Heart left ventricle (tissue), 16 donors: ENCODE data around the gene SULF2. TPM values are rescaled to one million over a fixed set of nuclear protein-coding genes. Genes with fewer than 3 reads are reported as not detected.

Experiments used
- ATAC-seq, 4 donors: fragments of 200-7000 bp; cut with Tn5 transposase; one replicate each; pipeline ENCODE4 v1.9.1; 2020 to 2022; ENCODE audit warnings: moderate library complexity in 4 of 4, mild to moderate bottlenecking in 3 of 4, moderate number of reproducible peaks in 1 of 4
- DNase-seq, 5 donors: peaks; one replicate each; pipeline ENCODE4 v3.0.0-alpha.2; 2020
- H3K27ac ChIP-seq, 12 donors: fragments of 200-600 bp; sonication (generic) in 4 of 12; one replicate each; pipeline versions ENCODE4 v1.5.0 to v1.8.0; 2016 to 2022; ENCODE audit warnings: mild to moderate bottlenecking in 2 of 12
- H3K27me3 ChIP-seq, 9 donors: fragments of 200-600 bp; sonication (generic) in 2 of 9; one replicate each; pipeline versions ENCODE4 v1.5.1 to v1.8.0; 2016 to 2022; ENCODE audit warnings: mild to moderate bottlenecking in 3 of 9
- H3K36me3 ChIP-seq, 9 donors: fragments of 200-600 bp; sonication (generic) in 2 of 9; one replicate each; pipeline versions ENCODE4 v1.5.0 to v1.8.0; 2018 to 2022; ENCODE audit warnings: mild to moderate bottlenecking in 2 of 9
- H3K4me1 ChIP-seq, 12 donors: fragments of 200-600 bp; sonication (generic) in 4 of 12; one replicate each; pipeline versions ENCODE4 v1.5.0 to v1.8.0; 2016 to 2022; ENCODE audit warnings: mild to moderate bottlenecking in 3 of 12
- H3K4me3 ChIP-seq, 12 donors: fragments of 200-600 bp; sonication (generic) in 4 of 12; one replicate each; pipeline versions ENCODE4 v1.5.0 to v1.8.0; 2017 to 2022; ENCODE audit warnings: mild to moderate bottlenecking in 9 of 12, moderate library complexity in 4 of 12
- H3K9me3 ChIP-seq, 12 donors: fragments of 200-600 bp; sonication (generic) in 4 of 12; one replicate each; pipeline versions ENCODE4 v1.5.0 to v1.8.0; 2016 to 2022; ENCODE audit warnings: mild to moderate bottlenecking in 1 of 12
- CTCF ChIP-seq, 12 donors: fragments of 200-600 bp; sonication (generic) in 4 of 12; IDR thresholded peaks; one replicate each; pipeline versions ENCODE4 v1.5.0 to v1.8.0; 2018 to 2022; ENCODE audit warnings: antibody characterized with exemption in 12 of 12, mild to moderate bottlenecking in 5 of 12
- POLR2A ChIP-seq, 2 donors: fragments of 450-650 bp; IDR thresholded peaks; one replicate each; pipeline ENCODE4 v1.6.1; 2017; ENCODE audit warnings: antibody characterized with exemption in 2 of 2, mild to moderate bottlenecking in 2 of 2, moderate library complexity in 2 of 2
- WGBS, 4 donors: extraction: QIAGEN DNeasy Blood & Tissue Kit in 2 of 4; methylation state at CpG; one replicate each; pipeline versions ENCODE4 v1.1.5 to v1.1.7; 2013 to 2018; 5-methylcytosine and 5-hydroxymethylcytosine counted together
- intact Hi-C, 10 donors: fragments of 100-400 bp; cut with DNase I; formaldehyde crosslinking; loops; one replicate each; pipeline versions ENCODE4 v1.11.1 to v1.14.2; 2022
- polyA plus RNA-seq, 2 donors: library from polyadenylated mRNA; stranded (reverse); fragments of 200-250 nt; gene quantifications; one replicate each; pipeline ENCODE4 v1.2.3, GENCODE V29; 2013
- total RNA-seq, 9 donors: library from RNA; depleted of rRNA in 2 of 9; stranded (reverse); fragments of >200 nt in 2 of 9; fragmentation: NEBNext Ultra II Directional in 3 of 9; extraction: Animal tissue kit (Norgen Biotek cat#: 25700) in 3 of 9; gene quantifications; one replicate each; pipeline versions ENCODE4 v1.1.0 to v1.2.4, GENCODE V29; 2016 to 2023
- donor health status: ischemic (EF 13 %, LVEDD 7.1; RV severe dilation, severe dysfunction).
- donor health status: healthy with polysubstance abuse.
- donor health status: DM: no; HTN: yes; CAD: no.
- donor health status: DM: no; HTN: no; CAD: no.
- donor health status: ischemic (EF 25% LVEDD 6.9; RV normal size, moderate dysfunction).
- donor health status: ischemic (EF 25% LVEDD 5.7; RV mildly dilated, moderate dysfunction).
- donor health status: healthy.
- donor health status: DM: yes; HTN: yes; CAD: no.
- donor health status: ischemic (EF 35%, LVEDD 5.7; RV mildly dilated, moderate dysfunction).
- donor health status: nonischemic (EF 11% LVEDD 7.7; RV severe dilation, severe dysfunction).
- donor health status: DM: yes; HTN: yes; CAD: no.
- donor health status: PGD.
- donor health status: ischemic (EF 29% LVEDD 5.4; RV normal size, mild dysfunction).
- donor health status: nonischemic (EF 23%, LVEDD 6.1; RV moderate dilation, normal function).

The SULF2 gene
- total and polyA plus RNA-seq, 11 donors: 16.7 to 51.5 (median 28.5) TPM

DNA sequence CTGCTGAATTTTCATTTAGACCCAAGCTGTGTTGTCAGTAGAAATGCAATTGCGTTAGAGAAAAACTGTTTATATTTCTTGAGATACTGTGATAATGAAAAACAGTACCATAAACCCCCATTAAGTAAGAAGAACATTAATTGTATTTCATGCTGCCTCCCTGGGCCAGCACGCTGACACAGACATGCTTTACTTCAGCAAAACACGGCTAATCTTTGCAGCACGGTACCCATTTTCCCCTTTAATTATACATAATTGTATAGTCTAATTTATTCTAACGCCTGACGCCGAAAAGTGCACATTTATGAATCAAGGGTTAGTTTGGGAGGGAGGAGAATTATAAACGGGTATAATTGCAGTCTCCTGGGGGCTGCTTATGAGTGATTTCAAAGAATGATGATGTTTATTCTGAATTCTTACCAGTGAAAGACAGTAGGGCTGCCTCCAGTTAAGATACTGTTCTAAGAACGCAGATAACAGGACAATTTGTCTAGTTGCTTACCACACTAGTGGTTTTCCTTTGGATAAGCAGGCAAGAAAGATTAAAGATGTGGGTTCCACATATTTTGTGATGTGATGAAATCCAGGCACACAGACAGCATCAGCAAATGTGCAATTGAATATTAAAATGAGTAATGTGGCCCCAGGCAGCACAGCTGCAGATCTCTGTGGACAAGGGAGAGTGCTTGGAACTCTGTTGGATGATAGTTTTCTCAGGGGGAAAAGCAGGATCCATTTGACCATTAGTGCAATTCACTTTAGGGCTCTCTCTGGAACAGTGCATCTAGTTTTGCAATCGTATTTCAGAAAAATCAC, 4.7 kb upstream of the SULF2 start:
- peaks cover 0 to 13% (median 0%) of the 10 kb centered on the region in 9 donors for H3K27me3 ChIP-seq
- peaks cover 0 to 23% (median 7%) of the 10 kb centered on the region in 12 donors for H3K4me1 ChIP-seq
- DNase-seq (peak in 1 of 5 donors; percentile 18), ATAC-seq (peak in 1 of 4 donors; percentile 32)
- H3K4me3 ChIP-seq: no peak overlapping the region
- H3K27ac ChIP-seq: no peak overlapping the region
- H3K9me3 ChIP-seq: no peaks in the 10 kb centered on the region
- WGBS, 4 donors: 78 to 84% (median 80%) methylated on average over 10 of the region's 10 CpGs
- no peaks in the 10 kb centered on the region for H3K36me3 ChIP-seq
- intact Hi-C loops: loop anchor here in 8 of 10 donors (2.0 to 10.0 kb wide), 12 partner anchors 105 to 832 kb away; no protein-coding TSS in a partner anchor
- TF ChIP-seq CTCF (IDR thresholded peaks at IDR 0.05) (no peak), POLR2A (IDR thresholded peaks at IDR 0.05) (no peak)

- Histone ChIP-seq H3K4me1 (peaks cover 0 to 30% (median 13%) of the 10 kb centered on the region in 12 donors), H3K27ac (no peak overlapping the region), H3K36me3 (no peaks in the 10 kb centered on the region), H3K4me3 (no peak overlapping the region), H3K27me3 (peaks cover 0 to 20% (median 0%) of the 10 kb centered on the region in 9 donors), H3K9me3 (no peaks in the 10 kb centered on the region)
- intact Hi-C loops: loop anchor here in 8 of 10 donors (5.0 to 10.0 kb wide), 9 partner anchors 104 to 833 kb away; no protein-coding TSS in a partner anchor
- DNase-seq (peak in 3 of 5 donors; percentile 1 to 13 (median 2)), ATAC-seq (no peak)
- WGBS, 4 donors: 84 to 88% (median 87%) methylated on average over 12 of the region's 12 CpGs
- TF ChIP-seq POLR2A (IDR thresholded peaks at IDR 0.05) (no peak), CTCF (IDR thresholded peaks at IDR 0.05) (no peak)
Observed at GRCh38 chr20:47789081-47789763, 3.9 kb upstream of the SULF2 start.

DNA sequence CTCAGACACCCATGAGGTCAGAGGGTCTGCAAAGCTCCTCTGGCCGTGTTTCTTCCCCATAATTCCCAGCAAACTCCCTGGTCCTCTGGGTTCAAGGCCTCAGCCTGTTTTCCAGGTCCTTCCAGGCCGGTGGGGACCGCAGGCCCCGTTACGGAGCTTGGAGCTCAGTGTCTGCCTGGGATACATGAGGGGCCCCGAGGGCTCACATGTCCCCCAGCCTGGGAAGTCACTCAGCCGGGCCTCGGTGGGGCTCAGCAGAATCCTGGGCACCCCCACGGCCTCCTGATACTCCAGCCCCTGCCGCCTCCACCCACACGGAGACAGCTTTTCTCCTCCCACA, 3.4 kb upstream of the SULF2 start:
- intact Hi-C loops: loop anchor here in 8 of 10 donors (5.0 to 10.0 kb wide), 9 partner anchors 104 to 834 kb away; no protein-coding TSS in a partner anchor
- 79 to 95% (median 88%) methylated on average over 7 to 11 of the region's 11 CpGs for WGBS, 4 donors
- H3K27ac ChIP-seq: no peak overlapping the region
- peak in 2 of 5 donors; percentile 28 to 60 for DNase-seq
- peaks cover 0 to 35% (median 16%) of the 10 kb centered on the region in 12 donors for H3K4me1 ChIP-seq
- ATAC-seq: no peak
- TF ChIP-seq POLR2A (IDR thresholded peaks at IDR 0.05) (no peak), CTCF (IDR thresholded peaks at IDR 0.05) (no peak)
- peaks cover 0 to 25% (median 2%) of the 10 kb centered on the region in 9 donors for H3K27me3 ChIP-seq
- no peaks in the 10 kb centered on the region for H3K9me3 ChIP-seq
- H3K4me3 ChIP-seq: no peak overlapping the region
- H3K36me3 ChIP-seq: no peaks in the 10 kb centered on the region

GRCh38 chr20:47786765-47787107, 1.5 kb upstream of the SULF2 start:
- 19 to 42% (median 34%) methylated on average over 6 of the region's 6 CpGs for WGBS, 4 donors
- H3K27ac ChIP-seq: peak overlapping the region in 11 of 12 donors; percentile 26 to 82 (median 72)
- ATAC-seq: peak in 1 of 4 donors; percentile 10

More at GRCh38 chr20:47786765-47787107, 1.5 kb upstream of the SULF2 start:
- DNase-seq: no peak
- H3K9me3 ChIP-seq: no peaks in the 10 kb centered on the region
- intact Hi-C loops: loop anchor here (1.0 to 10.0 kb wide), 12 partner anchors 61 to 836 kb away; no protein-coding TSS in a partner anchor
- H3K27me3 ChIP-seq: peaks cover 0 to 36% (median 5%) of the 10 kb centered on the region in 9 donors
- no peaks in the 10 kb centered on the region for H3K36me3 ChIP-seq
- peaks cover 0 to 36% (median 20%) of the 10 kb centered on the region in 12 donors for H3K4me1 ChIP-seq
- TF ChIP-seq POLR2A (IDR thresholded peaks at IDR 0.05): no peak
- peak in 3 of 12 donors; percentile 1 to 15 (median 9) for TF ChIP-seq CTCF (IDR thresholded peaks at IDR 0.05)
- H3K4me3 ChIP-seq: peak overlapping the region in 10 of 12 donors; percentile 52 to 88 (median 66)
